Left lung (tissue), 10 donors: ENCODE measurements around the gene ARHGEF26. TPM values are rescaled to one million over a fixed set of nuclear protein-coding genes. Genes with fewer than 3 reads are reported as not detected.

Experiments
- ATAC-seq: fragments of 200-7000 bp; cut with Tn5 transposase; one replicate; pipeline ENCODE4 v1.9.1; 2020; ENCODE audit warnings: moderate library complexity
- DNase-seq, 4 donors: peaks; one replicate each; pipeline ENCODE4 v3.0.0-alpha.2; 2013 to 2020
- H3K27ac ChIP-seq, 2 donors: fragments of 200-600 bp; sonication (generic) in 1 of 2; one replicate each; pipeline versions ENCODE4 v1.5.0 to v1.8.0; 2020 to 2021
- H3K27me3 ChIP-seq, 2 donors: fragments of 200-600 bp; sonication (generic) in 1 of 2; one replicate each; pipeline versions ENCODE4 v1.5.0 to v1.8.0; 2020 to 2021
- H3K36me3 ChIP-seq, 2 donors: fragments of 200-600 bp; sonication (generic) in 1 of 2; one replicate each; pipeline versions ENCODE4 v1.5.0 to v1.8.0; 2020 to 2021
- H3K4me1 ChIP-seq, 2 donors: fragments of 200-600 bp; one replicate each; pipeline ENCODE4 v1.8.0; 2021
- H3K4me3 ChIP-seq, 2 donors: fragments of 200-600 bp; sonication (generic) in 1 of 2; one replicate each; pipeline versions ENCODE4 v1.5.0 to v1.8.0; 2020 to 2021; ENCODE audit warnings: mild to moderate bottlenecking in 1 of 2
- H3K9me3 ChIP-seq, 2 donors: fragments of 200-600 bp; sonication (generic) in 1 of 2; one replicate each; pipeline versions ENCODE4 v1.5.0 to v1.8.0; 2020 to 2021
- intact Hi-C, 2 donors: fragments of 100-400 bp; cut with DNase I; formaldehyde crosslinking; loops; one replicate each; pipeline versions ENCODE4 v1.11.2 to v1.14.2; 2022
- polyA plus RNA-seq, 6 donors: library from polyadenylated mRNA; unstranded; fragments of 120-200 nt; gene quantifications; one replicate each; pipeline ENCODE4 v1.2.1, GENCODE V29; 2013; ENCODE audit not compliant: insufficient read length in 6 of 6
- total RNA-seq, 2 donors: library from RNA; stranded (reverse); fragmentation: NEBNext Ultra II Directional; extraction: Animal tissue kit (Norgen Biotek cat#: 25700); gene quantifications; one replicate each; pipeline ENCODE4 v1.2.1, GENCODE V29; 2021
- TF ChIP-seq, protein P1 (sequence below), 2 donors: fragments of 200-600 bp; sonication (generic) in 1 of 2; IDR thresholded peaks; one replicate each; pipeline versions ENCODE4 v1.5.0 to v1.8.0; 2021; ENCODE audit warnings: antibody characterized with exemption in 2 of 2
- donor health status: DM: no; HTN: yes; CAD: no.
- donor health status: DM: no; HTN: no; CAD: no.

Gene ARHGEF26
- total and polyA plus RNA-seq, 8 donors, result 25.2 to 58.8 (median 30.0) TPM

DNA sequence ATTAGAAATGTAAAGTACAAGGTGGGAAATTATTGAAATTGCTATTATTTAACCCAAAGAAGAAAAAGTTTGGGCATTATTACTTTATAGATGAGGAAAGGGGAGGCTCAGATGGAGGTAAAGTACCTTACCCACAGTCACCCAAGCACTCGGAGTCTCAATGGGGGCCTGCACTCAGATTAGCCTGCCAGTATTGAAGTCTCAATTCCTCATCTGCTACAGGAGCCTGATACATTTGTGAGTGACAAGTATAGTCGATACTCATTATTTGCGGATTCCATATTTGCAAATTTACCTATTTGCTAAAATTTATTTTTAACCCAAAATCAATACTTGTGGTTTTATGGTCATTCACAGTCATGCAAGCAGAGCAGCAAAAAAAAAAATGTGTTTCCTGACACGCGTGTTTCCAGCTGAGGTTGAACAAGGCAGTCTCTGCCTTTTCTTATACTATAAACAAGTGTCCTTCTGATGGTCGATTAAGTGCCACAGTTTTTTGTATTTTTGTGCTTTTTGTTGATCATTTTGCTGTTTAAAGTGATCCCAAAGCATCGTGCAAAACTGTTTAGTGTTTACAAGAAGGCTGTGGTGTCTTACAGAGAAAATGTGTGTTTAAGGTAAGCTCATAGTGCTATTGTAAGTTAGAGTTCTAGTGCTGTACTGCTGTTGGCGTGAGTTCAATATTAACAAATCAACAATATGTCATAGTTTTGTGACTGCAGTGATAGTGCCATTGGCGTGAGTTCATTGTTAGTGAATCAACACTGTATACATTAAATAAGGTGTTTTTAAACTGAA, 48.0 kb downstream of the ARHGEF26 start:
- intact Hi-C loops, result no loop called here
- no peak for ATAC-seq
- no peaks in the 10 kb centered on the region for H3K36me3 ChIP-seq
- TF ChIP-seq, protein P1, sequence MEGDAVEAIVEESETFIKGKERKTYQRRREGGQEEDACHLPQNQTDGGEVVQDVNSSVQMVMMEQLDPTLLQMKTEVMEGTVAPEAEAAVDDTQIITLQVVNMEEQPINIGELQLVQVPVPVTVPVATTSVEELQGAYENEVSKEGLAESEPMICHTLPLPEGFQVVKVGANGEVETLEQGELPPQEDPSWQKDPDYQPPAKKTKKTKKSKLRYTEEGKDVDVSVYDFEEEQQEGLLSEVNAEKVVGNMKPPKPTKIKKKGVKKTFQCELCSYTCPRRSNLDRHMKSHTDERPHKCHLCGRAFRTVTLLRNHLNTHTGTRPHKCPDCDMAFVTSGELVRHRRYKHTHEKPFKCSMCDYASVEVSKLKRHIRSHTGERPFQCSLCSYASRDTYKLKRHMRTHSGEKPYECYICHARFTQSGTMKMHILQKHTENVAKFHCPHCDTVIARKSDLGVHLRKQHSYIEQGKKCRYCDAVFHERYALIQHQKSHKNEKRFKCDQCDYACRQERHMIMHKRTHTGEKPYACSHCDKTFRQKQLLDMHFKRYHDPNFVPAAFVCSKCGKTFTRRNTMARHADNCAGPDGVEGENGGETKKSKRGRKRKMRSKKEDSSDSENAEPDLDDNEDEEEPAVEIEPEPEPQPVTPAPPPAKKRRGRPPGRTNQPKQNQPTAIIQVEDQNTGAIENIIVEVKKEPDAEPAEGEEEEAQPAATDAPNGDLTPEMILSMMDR (IDR thresholded peaks at IDR 0.05), result no peak
- no peak overlapping the region for H3K27ac ChIP-seq
- H3K27me3 ChIP-seq, result no peaks in the 10 kb centered on the region
- H3K4me1 ChIP-seq, result no peaks in the 10 kb centered on the region
- H3K9me3 ChIP-seq, result no peaks in the 10 kb centered on the region
- H3K4me3 ChIP-seq, result no peak overlapping the region
- no peak for DNase-seq

DNA sequence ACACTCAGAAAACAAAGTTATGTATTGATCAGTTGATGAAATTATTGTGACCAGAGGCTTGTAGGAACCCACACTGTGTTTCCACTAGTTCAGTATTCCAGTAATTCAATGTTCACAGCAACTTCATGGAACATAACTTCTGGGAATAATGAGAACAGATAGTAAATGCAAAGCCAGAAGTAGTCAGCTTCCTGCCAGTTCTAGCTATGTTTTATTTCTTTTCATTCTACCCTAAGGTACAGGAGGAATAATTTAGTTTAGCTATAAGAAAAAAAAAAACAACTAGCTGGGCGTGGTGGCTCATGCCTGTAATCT, 48.6 kb downstream of the ARHGEF26 start:
- no peak overlapping the region for H3K4me3 ChIP-seq
- no peaks in the 10 kb centered on the region for H3K36me3 ChIP-seq
- H3K27ac ChIP-seq, result no peak overlapping the region
- no peaks in the 10 kb centered on the region for H3K4me1 ChIP-seq
- H3K27me3 ChIP-seq, result no peaks in the 10 kb centered on the region
- intact Hi-C loops, result no loop called here
- H3K9me3 ChIP-seq, result no peaks in the 10 kb centered on the region
- no peak for DNase-seq
- ATAC-seq, result no peak
- TF ChIP-seq, protein P1 (IDR thresholded peaks at IDR 0.05), result no peak

DNA sequence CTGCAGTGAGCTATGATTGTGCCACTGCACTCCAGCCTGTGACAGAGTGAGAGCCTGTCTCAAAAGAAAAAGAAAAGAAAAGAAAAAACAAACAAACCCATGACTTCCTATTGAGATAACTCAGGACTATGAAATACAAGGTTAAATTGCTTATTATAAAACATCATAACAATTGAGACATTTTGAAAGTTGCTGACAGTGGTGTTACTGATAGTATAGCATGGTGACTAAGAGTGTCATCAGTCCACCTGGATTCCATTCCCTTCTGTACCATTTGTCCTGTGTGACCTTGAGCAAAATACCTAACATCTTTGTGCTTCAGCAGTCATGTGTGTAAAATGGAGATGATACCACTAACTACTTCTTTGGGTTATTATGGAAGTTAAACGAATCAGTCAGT, 49.1 kb downstream of the ARHGEF26 start:
- Histone ChIP-seq H3K4me1 (no peaks in the 10 kb centered on the region), H3K36me3 (no peaks in the 10 kb centered on the region), H3K9me3 (no peaks in the 10 kb centered on the region), H3K27ac (no peak overlapping the region), H3K4me3 (no peak overlapping the region), H3K27me3 (no peaks in the 10 kb centered on the region)
- intact Hi-C loops, result no loop called here
- DNase-seq (no peak), ATAC-seq (no peak)
- TF ChIP-seq, protein P1 (IDR thresholded peaks at IDR 0.05), result no peak

DNA sequence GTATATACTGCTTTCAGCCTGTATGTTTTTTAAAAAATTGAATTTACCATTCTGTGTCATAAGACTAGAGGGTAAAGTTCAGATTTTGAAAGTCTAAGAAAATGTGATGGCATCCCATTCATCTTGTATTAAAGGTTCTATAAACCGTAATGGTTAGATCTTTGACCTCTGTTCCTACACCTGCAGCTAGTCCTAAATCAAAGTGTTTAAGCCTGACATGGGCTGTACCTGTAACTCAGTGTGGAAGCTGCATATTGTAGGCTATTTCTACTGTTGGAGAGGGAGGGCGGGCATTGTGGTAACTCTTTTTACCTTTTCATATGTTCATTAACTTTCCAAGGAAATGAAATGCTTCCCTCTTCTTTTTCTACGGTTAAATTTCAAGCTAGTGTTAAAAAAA, 53.9 kb downstream of the ARHGEF26 start:
- no peak for DNase-seq
- Histone ChIP-seq H3K4me3 (no peak overlapping the region), H3K36me3 (no peaks in the 10 kb centered on the region), H3K27me3 (no peaks in the 10 kb centered on the region), H3K9me3 (no peaks in the 10 kb centered on the region), H3K4me1 (no peaks in the 10 kb centered on the region), H3K27ac (no peak overlapping the region)
- TF ChIP-seq, protein P1 (IDR thresholded peaks at IDR 0.05), result no peak
- intact Hi-C loops, result no loop called here
- no peak for ATAC-seq

DNA sequence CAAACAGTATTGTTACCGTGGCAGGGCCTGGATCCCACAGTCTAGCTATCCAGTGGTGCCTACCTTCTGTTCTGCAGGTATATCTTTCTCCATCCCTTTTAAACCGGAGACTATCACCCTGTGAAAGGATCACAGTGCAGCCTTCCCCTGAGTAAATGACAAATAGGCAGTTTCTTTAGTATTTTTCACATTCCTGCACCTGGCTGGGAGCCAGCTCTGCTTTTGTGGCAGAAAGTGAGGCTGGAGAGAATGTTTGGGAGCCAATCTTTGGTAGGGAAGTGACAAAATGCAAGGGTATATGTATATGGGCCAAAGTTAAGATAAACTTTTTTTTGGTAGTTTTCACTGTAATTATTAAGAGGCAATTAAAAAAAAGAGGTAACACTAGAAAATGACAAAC, 54.8 kb downstream of the ARHGEF26 start:
- TF ChIP-seq, protein P1 (IDR thresholded peaks at IDR 0.05), result no peak
- no peak for DNase-seq
- Histone ChIP-seq H3K9me3 (no peaks in the 10 kb centered on the region), H3K36me3 (no peaks in the 10 kb centered on the region), H3K4me3 (no peak overlapping the region), H3K4me1 (no peaks in the 10 kb centered on the region), H3K27me3 (no peaks in the 10 kb centered on the region), H3K27ac (no peak overlapping the region)
- intact Hi-C loops, result no loop called here
- no peak for ATAC-seq
